Fibroblast of upper back skin (primary cell): ENCODE results near the gene NGEF.

Experiments used
- DNase-seq: peaks from one replicate; pipeline ENCODE4 v3.0.0-alpha.2; 2013

NGEF gene

GRCh38 chr2:232997749-232998665 lies 15.0 kb downstream of the NGEF start:
- DNase-seq = no peak

GRCh38 chr2:232994446-232994845 lies 18.6 kb downstream of the NGEF start:
- no peak for DNase-seq

GRCh38 chr2:232993231-232993821 lies 19.7 kb downstream of the NGEF start:
- peak; percentile 24 for DNase-seq

- DNase-seq = no peak
These were observed 26.9 kb downstream of the NGEF start for GRCh38 chr2:232986155-232986554.

- DNase-seq = no peak
These were observed 28.4 kb downstream of the NGEF start for GRCh38 chr2:232984451-232985207.

- DNase-seq = no peak
These were observed 29.4 kb downstream of the NGEF start for GRCh38 chr2:232983669-232984140.

- no peak for DNase-seq
These were observed 30.0 kb downstream of the NGEF start for GRCh38 chr2:232982926-232983668.

- DNase-seq = no peak
These were observed 31.2 kb downstream of the NGEF start for GRCh38 chr2:232981767-232982360.

- DNase-seq = no peak
These were observed 31.7 kb downstream of the NGEF start for GRCh38 chr2:232981356-232981755.

GRCh38 chr2:232980683-232981082 lies 32.4 kb downstream of the NGEF start:
- peak; percentile 8 for DNase-seq

- DNase-seq = peak; percentile 59
These were observed 33.1 kb downstream of the NGEF start for GRCh38 chr2:232979871-232980461.

GRCh38 chr2:232977438-232977971 lies 35.6 kb downstream of the NGEF start:
- DNase-seq = no peak

- no peak for DNase-seq
These were observed 36.2 kb downstream of the NGEF start for GRCh38 chr2:232976666-232977437.

GRCh38 chr2:232976176-232976575 lies 36.9 kb downstream of the NGEF start:
- DNase-seq = no peak

GRCh38 chr2:232974396-232974795 lies 38.7 kb downstream of the NGEF start:
- no peak for DNase-seq

- no peak for DNase-seq
These were observed 39.3 kb downstream of the NGEF start for GRCh38 chr2:232973796-232974195.

- peak; percentile 18 for DNase-seq
These were observed 39.9 kb downstream of the NGEF start for GRCh38 chr2:232973011-232973735.

- DNase-seq = no peak
These were observed 41.3 kb downstream of the NGEF start for GRCh38 chr2:232971744-232972143.

- DNase-seq = no peak
These were observed 43.0 kb downstream of the NGEF start for GRCh38 chr2:232970051-232970450.

GRCh38 chr2:232967474-232967873 lies 45.6 kb downstream of the NGEF start:
- DNase-seq = no peak
